ENCODE measurements around the gene MYO5B.
"Not testable (repeated sequence)": the region's sequence is repeated elsewhere in the genome, so short reads cannot be mapped to it uniquely, and the experiment has no call there.

Gene MYO5B

DNA sequence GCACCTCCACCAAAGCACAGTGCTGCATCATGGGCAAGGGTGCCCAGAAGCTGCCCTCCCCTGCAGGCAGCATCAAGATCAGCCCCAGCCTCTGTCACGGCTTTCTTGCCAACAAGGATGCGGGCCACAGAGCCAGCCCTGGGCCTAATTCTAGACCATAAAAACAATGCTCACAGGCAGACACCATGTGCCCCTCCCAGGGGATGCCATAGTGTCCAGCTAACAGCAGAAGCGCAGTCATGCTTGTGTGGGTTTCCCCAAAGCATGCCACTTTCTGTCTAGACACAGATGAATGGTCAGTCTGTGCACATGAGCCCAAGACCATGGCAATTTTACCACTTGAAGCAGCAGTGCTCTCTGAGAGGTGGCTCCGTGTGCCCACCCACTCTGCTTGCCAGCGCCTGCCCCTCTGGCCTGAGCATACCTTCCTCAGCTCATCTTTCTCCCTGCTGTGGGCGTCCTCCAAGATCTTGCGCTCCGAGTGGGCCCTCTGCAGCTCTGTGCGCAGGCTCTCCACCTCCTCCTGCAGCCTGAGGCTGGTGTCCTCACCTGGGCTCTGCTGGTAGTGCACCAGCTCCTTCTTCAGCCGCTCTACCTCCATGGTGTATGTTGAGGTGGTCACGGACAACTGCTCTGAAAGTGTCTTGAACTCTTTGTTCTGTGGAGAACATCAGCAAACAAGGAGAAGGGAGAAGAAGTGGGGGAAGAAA lies 300.3 kb downstream of the MYO5B start:
- in situ Hi-C loops (cut with HindIII; ENCODE audit: low pct_unique_long_range_greater_than_20kb, low sequenced_read_pairs): no loop called here
- no peak for TF ChIP-seq JUND (IDR thresholded peaks at IDR 0.05; ENCODE audit: low read depth)
- DNase-seq (ENCODE audit: low read depth in 1 of 2, low spot score in 1 of 2): no peak

DNA sequence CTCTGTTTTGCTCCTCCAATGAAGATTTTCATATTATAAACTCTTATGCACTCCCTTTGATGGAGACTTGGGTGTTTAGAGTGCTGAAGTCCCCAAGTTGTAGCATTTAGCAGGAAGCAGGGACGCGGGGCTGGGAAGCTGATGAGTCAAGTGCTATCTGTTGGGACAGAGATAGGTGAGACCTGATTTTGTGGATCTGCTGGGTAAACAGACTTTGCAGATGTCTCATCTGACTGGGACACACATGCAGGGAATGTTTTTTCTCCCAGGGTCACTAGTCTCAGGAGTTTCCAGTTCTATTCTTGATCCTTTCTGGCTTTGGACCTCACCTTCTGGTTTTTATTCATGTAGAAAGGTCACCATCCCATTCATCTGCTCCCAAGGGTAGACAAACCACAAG lies 301.9 kb downstream of the MYO5B start:
- no peak for DNase-seq (ENCODE audit: low read depth in 1 of 2, low spot score in 1 of 2)
- TF ChIP-seq JUND (IDR thresholded peaks at IDR 0.05; ENCODE audit: low read depth): no peak
- in situ Hi-C loops (cut with HindIII; ENCODE audit: low pct_unique_long_range_greater_than_20kb, low sequenced_read_pairs): no loop called here

DNA sequence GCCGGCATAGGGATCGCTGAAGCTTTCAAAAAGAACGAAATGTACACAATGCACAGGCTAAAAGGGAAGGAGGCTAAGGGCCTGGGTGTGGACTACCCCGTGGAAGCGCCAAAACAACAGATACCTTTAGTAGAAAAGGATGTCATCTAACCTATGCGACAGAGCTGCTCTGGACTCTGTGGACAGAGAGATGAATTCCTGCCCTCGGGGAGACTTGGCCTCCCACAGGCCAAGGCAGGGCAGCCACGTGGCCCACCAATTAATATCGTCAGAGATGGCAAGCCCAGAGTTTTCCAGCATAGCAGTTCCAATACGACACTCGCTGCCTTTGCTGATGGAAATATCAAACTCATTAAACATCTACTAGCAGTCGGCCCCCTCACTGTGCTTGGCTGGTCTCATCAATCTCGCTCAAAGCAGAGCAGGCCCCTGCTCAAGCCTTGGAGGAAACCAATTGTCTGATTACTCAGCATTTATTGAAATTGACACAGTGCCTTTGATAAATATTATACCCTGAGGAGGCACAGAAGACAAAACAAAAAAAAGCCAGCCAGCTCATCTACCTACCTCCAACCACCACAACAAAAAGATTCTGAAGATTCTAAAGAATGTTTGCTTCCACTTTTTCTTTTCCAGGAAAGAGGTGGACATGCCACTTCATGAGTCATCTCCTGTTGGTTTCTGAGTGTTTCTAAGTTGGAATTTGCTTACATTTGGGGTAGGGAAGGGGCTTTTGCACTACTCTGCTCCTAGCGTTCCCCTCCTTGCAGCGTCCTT lies 302.6 kb downstream of the MYO5B start:
- in situ Hi-C loops (cut with HindIII; ENCODE audit: low pct_unique_long_range_greater_than_20kb, low sequenced_read_pairs): no loop called here
- DNase-seq (ENCODE audit: low read depth in 1 of 2, low spot score in 1 of 2): no peak
- TF ChIP-seq JUND (IDR thresholded peaks at IDR 0.05; ENCODE audit: low read depth): no peak

DNA sequence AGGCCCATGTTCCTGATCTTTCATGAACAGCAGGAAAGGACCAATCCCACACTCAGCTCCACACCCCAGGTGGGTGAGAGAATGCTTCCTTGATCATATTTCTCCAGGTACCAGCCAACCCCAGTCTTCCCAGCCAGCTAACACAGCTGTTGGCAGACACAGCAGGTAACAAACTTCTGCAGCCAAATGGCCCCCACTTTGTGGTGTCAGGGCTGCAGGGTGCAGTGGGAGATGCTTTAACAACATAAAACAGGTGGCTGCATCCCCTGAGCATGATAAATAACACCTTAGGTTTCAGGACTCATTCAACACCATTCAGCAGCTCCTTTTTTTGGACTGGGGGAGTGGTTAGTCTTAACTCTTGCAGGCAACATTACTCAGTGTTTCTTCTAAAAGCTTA lies 304.9 kb downstream of the MYO5B start:
- no peak for TF ChIP-seq JUND (IDR thresholded peaks at IDR 0.05; ENCODE audit: low read depth)
- in situ Hi-C loops (cut with HindIII; ENCODE audit: low pct_unique_long_range_greater_than_20kb, low sequenced_read_pairs): no loop called here
- peak in 1 of 2 experiments; percentile 10 for DNase-seq (ENCODE audit: low read depth in 1 of 2, low spot score in 1 of 2)

DNA sequence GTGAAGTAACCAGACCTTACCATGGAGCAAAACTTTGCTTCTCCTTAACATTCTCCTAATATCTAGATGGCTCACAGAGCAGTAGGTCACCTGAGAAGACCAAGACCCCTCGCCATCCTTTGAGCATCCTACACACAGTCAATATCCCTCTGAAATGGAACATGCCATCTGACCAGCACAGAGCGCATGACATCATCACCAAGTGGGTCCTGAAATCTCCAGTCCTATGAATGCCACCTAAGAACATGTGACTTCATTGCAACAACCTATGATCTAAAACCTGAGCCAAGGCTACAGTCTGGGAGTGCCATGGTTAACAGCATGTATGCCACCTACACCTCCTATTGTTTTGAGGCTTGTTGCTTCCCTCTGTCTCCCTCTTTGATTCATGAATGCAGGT lies 305.4 kb downstream of the MYO5B start:
- in situ Hi-C loops (cut with HindIII; ENCODE audit: low pct_unique_long_range_greater_than_20kb, low sequenced_read_pairs); DNase-seq (ENCODE audit: low read depth in 1 of 2, low spot score in 1 of 2): not testable (repeated sequence)

DNA sequence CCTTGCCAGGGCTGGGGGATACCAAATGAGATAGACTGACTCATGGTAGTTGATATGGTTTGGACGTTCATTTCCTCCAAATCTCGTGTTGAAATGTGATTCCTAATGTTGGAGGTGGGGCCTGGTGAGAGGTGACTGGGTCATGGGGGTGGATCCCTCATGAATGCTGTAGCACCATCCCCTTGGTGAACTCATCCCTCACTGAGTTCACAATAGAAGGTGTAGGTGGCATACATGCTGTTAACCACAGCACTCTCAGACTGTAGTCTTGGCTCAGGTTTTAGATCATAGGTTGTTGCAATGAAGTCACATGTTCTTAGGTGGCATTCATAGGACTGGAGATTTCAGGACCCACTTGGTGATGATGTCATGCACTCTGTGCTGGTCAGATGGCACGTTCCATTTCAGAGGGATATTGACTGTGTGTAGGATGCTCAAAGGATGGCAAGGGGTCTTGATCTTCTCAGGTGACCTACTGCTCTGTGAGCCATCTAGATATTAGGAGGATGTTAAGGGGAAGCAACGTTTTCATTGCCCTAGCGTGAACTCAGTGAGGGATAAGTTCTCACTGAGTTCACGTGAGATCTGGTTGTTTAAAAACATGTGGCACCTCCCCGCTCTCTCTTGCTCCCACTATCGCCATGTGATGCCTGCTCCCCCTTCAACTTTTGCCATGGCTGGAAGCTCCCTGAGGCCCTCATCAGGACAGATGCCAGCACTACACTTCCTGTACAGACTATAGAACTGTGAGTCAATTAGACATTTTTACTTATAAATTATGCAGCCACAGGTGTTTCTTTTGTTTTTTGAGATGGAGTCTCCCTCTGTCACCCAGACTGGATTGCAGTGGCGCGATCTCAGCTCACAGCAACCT lies 307.8 kb downstream of the MYO5B start:
- DNase-seq (ENCODE audit: low read depth in 1 of 2, low spot score in 1 of 2): no peak
- in situ Hi-C loops (cut with HindIII; ENCODE audit: low pct_unique_long_range_greater_than_20kb, low sequenced_read_pairs): no loop called here
- TF ChIP-seq JUND (IDR thresholded peaks at IDR 0.05; ENCODE audit: low read depth): no peak

DNA sequence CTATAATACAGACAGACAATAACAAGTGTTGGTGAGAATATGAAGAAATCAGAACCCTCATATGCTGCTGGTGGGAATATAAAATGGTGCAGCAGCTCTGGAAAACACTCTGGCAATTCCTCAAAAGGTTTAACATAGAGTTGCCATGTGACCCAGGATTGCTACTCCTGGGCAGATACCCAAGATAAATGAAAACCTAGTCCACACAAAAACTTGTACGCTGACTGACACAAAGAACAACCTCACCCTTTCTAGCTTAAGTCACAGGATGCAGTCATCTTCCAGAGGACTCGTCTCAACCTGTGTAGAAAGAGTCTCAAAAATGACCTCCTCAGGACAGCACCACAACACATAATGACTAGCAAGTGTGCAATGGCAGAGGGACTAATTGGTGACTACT lies 310.0 kb downstream of the MYO5B start:
- no peak for TF ChIP-seq JUND (IDR thresholded peaks at IDR 0.05; ENCODE audit: low read depth)
- no peak for DNase-seq (ENCODE audit: low read depth in 1 of 2, low spot score in 1 of 2)
- in situ Hi-C loops (cut with HindIII; ENCODE audit: low pct_unique_long_range_greater_than_20kb, low sequenced_read_pairs): no loop called here

DNA sequence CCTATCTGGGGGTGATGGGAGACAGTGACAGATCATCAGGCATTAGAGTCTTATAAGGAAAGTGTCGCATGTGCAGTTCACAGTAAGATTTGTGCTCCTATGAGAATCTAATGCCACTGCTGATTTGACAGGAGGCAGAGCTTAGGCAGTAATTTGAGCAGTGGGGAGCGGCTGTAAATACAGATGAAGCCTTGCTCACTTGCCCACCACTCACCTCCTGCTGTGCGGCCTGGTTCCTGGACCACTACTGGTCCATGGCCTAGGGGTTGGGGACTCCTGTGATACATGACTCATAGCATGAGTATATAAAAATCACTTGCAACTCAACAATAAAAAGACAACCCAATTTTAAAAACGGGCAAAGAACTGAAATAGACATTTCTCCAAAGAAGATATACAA lies 310.5 kb downstream of the MYO5B start:
- TF ChIP-seq JUND (IDR thresholded peaks at IDR 0.05; ENCODE audit: low read depth): no peak
- in situ Hi-C loops (cut with HindIII; ENCODE audit: low pct_unique_long_range_greater_than_20kb, low sequenced_read_pairs): no loop called here
- DNase-seq (ENCODE audit: low read depth in 1 of 2, low spot score in 1 of 2): no peak

DNA sequence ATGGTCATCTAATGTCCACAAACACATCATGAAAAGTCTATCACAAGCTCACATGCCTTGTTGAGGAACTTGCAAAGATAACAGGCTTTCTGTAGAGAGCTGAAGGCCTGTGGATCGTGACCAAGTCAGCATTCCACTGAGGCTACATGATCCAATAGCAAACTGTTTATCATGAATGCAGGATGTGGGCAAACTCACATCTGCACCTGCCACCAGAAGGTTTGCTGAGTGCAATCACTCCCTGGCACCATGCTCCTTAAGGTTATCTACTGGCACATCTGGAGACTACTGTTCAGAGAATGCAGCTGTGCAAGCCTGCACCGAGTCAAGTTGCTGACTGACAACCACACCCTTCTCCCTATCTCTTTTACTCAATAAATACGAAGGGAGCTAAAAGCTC lies 314.3 kb downstream of the MYO5B start:
- no peak for TF ChIP-seq JUND (IDR thresholded peaks at IDR 0.05; ENCODE audit: low read depth)
- no peak for DNase-seq (ENCODE audit: low read depth in 1 of 2, low spot score in 1 of 2)
- in situ Hi-C loops (cut with HindIII; ENCODE audit: low pct_unique_long_range_greater_than_20kb, low sequenced_read_pairs): no loop called here

DNA sequence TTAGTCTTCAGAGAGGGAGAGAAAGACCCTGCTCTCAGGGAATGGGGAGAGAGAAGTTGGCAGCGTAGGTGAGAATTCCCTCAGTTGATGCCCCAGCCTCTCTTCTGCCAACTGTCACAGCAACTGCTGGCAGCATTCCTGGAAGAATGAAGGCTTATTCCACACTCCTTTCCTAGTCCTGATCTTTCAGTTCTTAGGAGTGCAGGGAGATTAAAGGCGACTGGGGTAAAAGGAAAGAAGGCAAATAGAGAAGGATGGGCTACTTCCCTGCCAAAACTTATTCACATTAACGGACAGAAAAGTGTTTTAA lies 315.7 kb downstream of the MYO5B start:
- TF ChIP-seq JUND (IDR thresholded peaks at IDR 0.05; ENCODE audit: low read depth): no peak
- in situ Hi-C loops (cut with HindIII; ENCODE audit: low pct_unique_long_range_greater_than_20kb, low sequenced_read_pairs): no loop called here
- no peak for DNase-seq (ENCODE audit: low read depth in 1 of 2, low spot score in 1 of 2)

DNA sequence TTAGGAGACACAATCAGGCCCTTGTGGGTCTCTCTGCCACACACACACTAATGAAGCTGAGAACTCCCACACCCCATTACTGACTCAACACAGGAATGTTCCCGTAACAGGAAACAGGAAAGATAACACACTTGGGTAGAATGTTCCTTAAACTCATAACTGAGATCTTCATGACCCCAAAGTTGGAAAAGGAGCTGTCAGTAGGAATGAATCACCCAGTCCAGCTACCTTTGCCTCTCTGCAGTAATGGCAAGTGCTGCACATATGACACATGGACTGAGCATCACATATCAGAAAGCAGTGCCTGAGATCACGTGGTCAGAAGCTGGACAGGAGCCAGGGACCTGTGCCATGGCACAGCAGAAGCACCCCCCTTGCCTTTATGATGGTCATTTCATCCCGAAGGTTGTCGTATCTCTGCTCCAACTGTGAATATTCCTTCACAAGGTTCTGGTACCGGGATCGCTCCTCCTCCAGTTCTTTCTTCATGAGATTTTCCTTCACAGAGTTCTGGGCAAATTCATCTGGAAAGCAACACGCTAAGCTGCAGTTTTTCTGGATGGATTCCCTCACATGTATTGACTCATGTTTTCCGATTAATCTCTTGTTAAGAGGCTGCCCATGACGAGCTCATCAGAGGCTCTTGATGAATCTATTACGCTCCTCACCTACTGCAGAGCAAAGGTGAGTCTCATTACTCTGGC lies 316.2 kb downstream of the MYO5B start:
- in situ Hi-C loops (cut with HindIII; ENCODE audit: low pct_unique_long_range_greater_than_20kb, low sequenced_read_pairs): no loop called here
- DNase-seq (ENCODE audit: low read depth in 1 of 2, low spot score in 1 of 2): no peak
- TF ChIP-seq JUND (IDR thresholded peaks at IDR 0.05; ENCODE audit: low read depth): no peak

DNA sequence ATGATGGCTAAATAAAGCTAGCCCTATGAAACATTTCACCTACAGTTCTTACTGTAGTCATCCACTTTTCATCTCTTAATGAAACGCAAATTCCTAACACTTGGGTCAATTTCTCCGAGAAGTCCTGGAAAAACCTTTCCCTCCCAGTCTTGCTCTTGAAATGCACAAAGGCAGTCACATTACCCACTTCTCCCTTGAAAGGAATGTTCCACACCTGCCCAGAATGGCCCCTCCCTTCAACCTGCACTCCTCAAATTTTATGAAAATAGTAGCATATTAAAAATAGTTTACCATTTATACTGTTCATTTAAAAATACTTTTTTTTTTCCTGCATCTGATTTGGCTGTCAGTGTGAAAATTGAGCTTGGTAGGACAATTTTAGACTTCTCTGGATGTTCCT lies 316.9 kb downstream of the MYO5B start:
- in situ Hi-C loops (cut with HindIII; ENCODE audit: low pct_unique_long_range_greater_than_20kb, low sequenced_read_pairs): no loop called here
- TF ChIP-seq JUND (IDR thresholded peaks at IDR 0.05; ENCODE audit: low read depth): no peak
- DNase-seq (ENCODE audit: low read depth in 1 of 2, low spot score in 1 of 2): no peak
